22Rv1 (cell line): ENCODE results near the gene TMEM158.

Source experiments
- CTCF ChIP-seq: fragments of 450-650 bp; IDR thresholded peaks from 2 replicates; pipeline ENCODE4 v1.5.1; 2017; ENCODE audit warnings: mild to moderate bottlenecking
- ZFX ChIP-seq: fragments of 450-650 bp; IDR thresholded peaks from 2 replicates; pipeline ENCODE4 v1.6.1; 2017; ENCODE audit warnings: antibody characterized with exemption, borderline replicate concordance

DNA sequence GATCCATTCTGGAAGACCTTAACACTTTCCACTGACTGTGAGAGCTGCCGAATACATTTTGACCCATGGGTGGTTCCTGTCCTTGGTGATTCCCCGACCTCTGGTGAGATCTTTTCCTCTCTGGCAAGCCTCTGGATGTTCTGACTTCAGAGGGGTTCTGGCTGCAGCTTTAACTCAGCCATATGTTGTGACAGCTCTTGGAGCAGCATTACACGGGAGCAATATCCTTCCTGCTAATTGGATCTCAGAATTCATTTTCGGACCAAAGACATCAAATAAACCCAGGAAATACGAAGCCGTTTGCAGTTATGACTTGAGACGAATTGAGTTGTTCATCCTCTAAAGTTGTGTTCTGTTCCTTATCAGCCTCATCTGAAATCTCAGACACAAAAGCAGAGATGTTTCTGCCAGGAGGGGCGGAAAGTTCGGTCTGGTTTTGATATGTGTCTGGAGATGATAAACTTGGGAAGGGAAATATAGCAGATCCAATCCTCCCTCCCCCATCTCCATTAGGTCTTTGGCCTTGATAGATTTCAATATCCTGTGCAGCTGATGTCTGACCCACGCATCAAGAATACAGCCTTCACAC is 10.0 kb downstream of the TMEM158 start:
- TF ChIP-seq CTCF (no peak), ZFX (no peak)
